WI38 (cell line): ENCODE results near the gene TSSK1B.

ENCODE experiments used
- H3K4me3 ChIP-seq: 2 replicates; pipeline ENCODE4 v1.5.1; 2011; ENCODE audit warnings: low read depth, mild to moderate bottlenecking, control low read depth, low read length
- CTCF ChIP-seq: IDR thresholded peaks from 2 replicates; pipeline ENCODE4 v1.5.1; 2012; ENCODE audit warnings: low read depth, mild to moderate bottlenecking, control low read depth, low read length

Gene TSSK1B

GRCh38 chr5:113450929-113451328 lies 16.1 kb upstream of the TSSK1B start:
- H3K4me3 ChIP-seq: no peak overlapping the region
- TF ChIP-seq CTCF: no peak

GRCh38 chr5:113450462-113450861 lies 15.7 kb upstream of the TSSK1B start:
- no peak for TF ChIP-seq CTCF
- no peak overlapping the region for H3K4me3 ChIP-seq

- no peak overlapping the region for H3K4me3 ChIP-seq
- no peak for TF ChIP-seq CTCF
Measured at GRCh38 chr5:113448252-113448651, 13.5 kb upstream of the TSSK1B start.

- H3K4me3 ChIP-seq: no peak overlapping the region
- TF ChIP-seq CTCF: no peak
Measured at GRCh38 chr5:113447498-113448050, 12.8 kb upstream of the TSSK1B start.

GRCh38 chr5:113446358-113446927 lies 11.7 kb upstream of the TSSK1B start:
- no peak overlapping the region for H3K4me3 ChIP-seq
- TF ChIP-seq CTCF: no peak

- no peak overlapping the region for H3K4me3 ChIP-seq
- TF ChIP-seq CTCF: no peak
Measured at GRCh38 chr5:113437111-113437510, 2.3 kb upstream of the TSSK1B start.

GRCh38 chr5:113435575-113435974 lies 786 bp upstream of the TSSK1B start:
- no peak for TF ChIP-seq CTCF
- no peak overlapping the region for H3K4me3 ChIP-seq
